ENCODE results near the gene ENTPD7.
"Not testable (repeated sequence)": the region's sequence is repeated elsewhere in the genome, so short reads cannot be mapped to it uniquely, and the experiment has no call there.

ENTPD7 gene

GRCh38 chr10:99659031-99659867 lies at the start of gene ENTPD7:
ENTPD7 (plus strand) TSS chr10:99659509; CDS start chr10:99659957, 448 bp downstream.
- DNase-seq: peak; percentile 87

DNA sequence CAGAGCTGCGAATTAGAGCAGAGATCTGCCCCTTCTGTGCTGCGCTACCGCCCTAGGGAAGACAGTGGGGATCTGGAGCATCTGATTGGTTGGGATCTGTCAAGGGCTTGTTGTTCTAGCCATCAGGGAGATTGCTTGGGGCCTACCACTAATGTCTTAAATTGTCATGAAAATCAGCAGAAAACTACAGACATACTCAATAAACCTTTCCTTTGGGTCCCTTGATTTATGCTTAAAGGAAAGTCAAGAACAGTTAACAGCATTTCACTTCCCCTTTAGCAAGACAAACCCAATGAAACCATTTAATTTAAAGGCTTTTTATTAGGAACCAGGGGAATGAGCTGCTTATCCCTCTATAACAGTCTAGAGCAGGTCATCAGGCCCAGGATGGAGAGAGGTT lies 49.1 kb upstream of the ENTPD7 start:
- no peak for DNase-seq

DNA sequence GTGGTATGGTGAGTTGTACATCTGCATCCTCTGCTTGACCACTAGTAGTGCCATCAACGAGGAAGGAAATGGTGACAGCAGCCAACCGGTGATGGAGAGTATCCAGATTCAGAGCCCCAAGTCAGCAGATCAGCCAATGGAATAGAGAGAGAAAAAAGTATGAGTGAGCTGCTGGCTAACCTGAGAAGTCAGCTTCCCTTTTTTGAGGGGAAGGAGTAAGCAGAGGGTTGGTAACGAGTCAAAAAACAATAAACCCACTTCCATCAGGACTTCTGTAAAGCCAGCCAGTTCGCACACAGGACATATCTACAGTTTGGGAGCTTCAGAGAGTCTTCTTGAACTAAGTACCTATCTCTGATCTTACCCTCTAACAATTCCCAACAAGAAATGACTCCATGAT lies 48.0 kb upstream of the ENTPD7 start:
- no peak for DNase-seq

DNA sequence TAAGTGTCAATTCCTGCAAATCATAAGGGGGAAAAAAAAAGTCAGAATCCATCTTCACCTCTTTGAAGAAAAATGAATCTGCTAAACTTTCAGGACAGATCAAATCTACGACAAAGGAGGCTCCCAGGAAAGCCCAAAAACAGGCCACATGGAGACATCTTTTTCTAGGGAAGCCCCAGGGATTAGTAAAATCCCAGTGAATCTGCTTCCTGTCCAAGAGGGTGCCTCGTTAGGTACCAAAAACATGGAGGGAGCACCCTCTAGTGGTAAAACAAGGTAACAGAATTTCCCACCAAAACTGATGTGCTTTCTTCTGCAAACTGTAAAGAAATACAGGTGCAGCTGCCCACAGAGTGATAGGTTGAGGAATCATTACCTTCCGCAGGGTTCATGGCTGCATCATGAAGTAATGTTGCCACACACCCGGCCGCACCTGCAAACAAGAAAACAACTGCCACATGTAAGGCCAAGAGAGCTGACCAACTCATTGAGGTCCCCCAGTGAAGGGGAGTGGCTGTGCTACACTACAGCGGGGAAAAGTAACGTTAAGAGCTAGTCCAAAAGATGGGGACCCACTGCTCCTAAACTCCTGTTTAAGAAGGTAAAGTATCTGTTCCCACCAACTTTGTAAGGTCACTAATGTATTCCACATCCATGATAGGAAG lies 47.0 kb upstream of the ENTPD7 start:
- DNase-seq: no peak

GRCh38 chr10:99615426-99615825 lies 43.9 kb upstream of the ENTPD7 start:
- no peak for DNase-seq

DNA sequence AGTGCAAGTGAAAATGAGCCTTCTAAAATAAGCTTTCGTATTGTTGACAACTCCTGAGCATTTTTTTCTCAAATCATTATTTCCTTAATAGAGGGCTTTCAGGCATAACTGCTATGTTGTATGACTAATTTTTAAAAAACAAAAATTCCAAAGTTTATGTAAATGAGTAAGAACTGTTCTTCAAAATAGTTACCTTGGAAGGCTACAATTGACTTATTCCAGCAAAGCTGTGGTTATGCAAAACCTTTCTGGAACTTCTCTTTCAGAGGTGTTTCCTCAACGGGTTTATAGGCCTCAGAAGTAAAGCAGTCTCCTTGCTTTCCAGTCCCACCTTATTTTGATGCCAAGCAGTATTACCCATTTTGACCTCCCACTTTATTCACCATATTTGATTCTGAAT lies 41.6 kb upstream of the ENTPD7 start:
- DNase-seq: no peak

DNA sequence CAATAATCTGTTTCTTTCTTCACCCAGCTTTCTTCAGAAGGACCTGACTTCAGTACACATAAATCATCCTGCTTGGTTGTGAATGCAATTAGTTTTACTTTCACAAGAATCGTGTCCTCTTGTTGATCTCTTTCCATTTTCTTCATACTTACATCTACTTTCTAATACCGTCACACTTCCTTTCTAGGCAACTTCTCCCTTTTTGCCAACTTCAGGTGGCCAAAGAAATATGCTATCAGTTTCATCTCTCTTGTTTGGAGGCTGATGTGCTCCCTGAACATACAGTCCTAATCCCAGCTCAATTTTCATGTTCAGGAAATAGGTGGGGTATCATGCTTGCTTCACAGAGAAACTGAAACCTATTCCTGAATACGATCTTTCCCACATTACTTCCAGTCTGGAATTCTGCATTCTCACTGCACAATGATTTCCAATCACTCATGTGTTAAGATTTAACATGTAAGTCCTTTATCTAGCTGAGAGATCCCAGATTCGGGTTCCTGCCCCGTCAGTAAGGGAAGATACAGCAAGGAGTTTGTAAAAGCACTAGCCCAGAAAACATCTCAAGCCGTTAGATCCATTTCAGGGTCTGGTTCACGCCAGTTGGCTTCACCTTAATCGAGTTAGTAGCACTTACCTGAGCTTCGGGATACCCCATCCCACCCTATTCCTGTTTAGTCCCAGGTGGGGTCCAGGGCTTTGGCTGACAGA lies 40.1 kb upstream of the ENTPD7 start:
- no peak for DNase-seq

DNA sequence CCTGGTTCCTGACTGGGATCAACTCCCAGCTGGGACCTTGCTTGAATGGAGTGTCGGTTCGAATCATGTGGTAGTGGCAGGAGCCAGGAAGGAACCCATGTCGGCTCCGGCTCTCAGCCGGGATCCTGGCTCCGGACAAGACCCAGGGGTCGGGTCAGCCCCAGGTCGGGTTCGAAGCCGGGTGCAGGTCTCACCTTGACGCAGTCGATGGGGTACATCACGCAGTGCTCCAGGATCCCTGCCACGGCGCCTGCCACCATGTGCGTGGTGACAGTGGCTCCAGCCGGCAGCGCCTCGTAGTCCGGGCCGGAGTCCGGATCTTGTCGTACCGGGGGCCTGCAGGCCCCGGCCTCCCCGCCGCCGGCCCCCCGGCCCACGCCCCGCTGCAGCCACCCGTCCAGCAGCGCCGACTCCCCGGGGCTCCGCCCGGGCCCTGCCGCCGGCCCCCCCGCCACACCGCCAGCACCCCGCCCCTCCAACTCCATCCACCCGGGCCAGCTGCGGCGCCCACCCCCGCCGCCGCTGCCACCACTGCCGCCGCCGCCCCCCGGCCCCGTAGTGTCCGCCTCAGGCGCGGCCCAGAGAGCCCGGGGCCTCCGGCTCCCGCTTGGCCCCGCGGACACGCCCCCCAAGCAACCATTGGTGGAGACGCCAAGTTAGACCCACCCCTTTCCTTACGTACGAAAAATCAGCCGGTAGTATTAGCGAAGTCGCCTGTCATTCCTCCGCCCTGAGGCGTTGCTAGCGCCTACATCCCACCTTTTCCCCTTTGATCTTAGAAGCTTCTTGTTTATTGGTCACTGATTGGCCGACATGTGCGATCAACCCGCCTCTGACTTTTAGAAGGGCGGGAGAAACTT lies 39.2 kb upstream of the ENTPD7 start, which contains the start of gene SLC25A28:
TSS of gene SLC25A28 (minus strand) at position 589 of the 860 bp plus-strand sequence. CDS start at position 485, 104 bp downstream.
- peak; percentile 93 for DNase-seq

DNA sequence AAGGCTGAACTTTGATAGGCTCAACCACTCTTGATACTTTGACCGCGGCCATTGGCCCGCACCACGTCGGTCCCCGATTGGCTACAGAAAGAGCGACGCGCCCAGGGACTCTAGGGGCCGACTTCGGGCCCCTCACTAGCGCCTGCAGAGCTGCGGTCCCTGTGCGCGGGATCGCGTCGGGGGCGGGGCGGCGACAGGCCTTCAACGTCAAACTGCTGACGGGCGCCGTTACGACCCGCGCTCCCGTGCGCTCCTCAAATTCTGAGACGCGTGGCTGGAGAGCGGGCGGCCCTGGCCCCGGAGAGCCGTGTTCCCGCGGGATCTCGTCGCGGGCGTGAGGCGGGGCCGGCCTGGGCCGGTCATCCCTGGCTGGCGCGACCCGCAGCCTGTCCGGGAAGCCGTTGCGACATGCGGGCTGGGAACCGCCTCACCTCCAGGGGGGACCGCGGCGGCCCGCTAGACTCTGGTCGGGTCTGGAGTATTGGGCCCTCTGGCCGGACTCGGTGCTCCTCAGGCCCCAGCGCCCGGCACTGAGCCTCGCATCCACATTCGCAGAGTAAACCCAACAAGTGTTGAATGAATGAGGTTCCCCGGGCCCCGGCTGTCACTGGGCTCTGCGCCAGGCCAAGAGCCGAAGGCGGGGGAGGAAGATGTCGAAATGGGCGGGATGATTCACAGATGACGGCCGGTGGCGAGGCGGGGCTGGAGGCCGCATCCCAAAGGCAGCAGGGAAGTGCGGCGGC lies 38.4 kb upstream of the ENTPD7 start:
- peak; percentile 53 for DNase-seq

DNA sequence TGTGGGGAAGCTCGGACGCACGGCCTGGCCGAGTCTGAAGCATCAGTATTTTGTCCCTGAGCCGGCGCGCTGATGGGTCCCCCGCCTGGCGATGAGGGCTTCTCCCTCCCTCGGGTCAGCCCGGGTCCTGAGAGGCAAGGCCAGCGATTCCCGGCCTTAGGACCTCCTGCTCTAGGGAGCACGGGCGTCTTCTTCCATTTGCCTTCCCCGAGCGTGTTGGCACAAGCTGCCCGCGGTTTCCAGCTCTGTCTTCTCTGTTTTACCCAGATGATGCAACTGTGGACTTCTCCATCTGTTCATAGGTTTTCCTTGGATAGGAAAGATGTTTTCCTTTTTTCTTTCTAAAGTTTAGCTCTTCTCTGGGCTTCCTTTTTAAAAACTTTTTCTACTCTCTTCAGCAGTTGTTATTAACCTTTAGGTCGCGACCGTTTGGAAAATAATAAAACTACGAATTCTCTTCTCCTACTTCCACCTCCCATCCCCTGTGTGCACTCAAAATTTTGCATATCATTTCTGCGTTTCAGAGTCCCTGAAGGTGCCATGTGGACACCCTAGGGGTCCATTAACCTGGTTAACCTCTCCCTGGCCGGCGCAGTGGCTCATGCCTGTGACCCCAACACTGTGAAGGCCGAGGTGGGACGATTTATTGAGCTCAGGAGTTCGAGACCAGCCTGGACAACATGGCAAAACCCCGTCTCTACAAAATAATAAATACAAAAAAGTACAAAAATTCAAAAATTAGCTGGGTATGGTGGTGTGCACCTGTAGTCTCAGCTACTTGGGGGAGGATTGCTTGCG lies 37.7 kb upstream of the ENTPD7 start:
- DNase-seq: no peak

DNA sequence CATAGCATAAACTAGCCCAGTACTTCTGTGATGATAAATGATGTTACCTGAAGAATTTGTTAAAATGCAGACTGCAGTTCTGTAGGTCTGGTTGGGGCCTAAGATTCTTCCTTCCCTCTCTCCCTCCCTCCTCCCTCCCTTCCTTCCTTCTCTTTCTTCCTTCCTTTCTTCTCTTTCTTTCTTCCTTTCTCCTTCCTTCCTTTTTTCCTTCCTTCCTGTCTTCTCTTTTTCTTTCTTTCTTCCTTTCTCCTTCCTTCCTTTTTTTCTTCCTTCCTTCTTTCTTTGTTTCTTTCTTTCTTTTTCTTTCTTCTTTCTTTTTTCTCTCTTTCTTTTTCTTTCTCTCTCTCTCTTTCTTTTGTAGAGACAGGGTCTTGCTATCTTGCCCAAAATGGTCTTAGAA lies 35.4 kb upstream of the ENTPD7 start:
- no peak for DNase-seq

- not testable (repeated sequence) for DNase-seq
These were observed 34.2 kb upstream of the ENTPD7 start for GRCh38 chr10:99625124-99625523.

DNA sequence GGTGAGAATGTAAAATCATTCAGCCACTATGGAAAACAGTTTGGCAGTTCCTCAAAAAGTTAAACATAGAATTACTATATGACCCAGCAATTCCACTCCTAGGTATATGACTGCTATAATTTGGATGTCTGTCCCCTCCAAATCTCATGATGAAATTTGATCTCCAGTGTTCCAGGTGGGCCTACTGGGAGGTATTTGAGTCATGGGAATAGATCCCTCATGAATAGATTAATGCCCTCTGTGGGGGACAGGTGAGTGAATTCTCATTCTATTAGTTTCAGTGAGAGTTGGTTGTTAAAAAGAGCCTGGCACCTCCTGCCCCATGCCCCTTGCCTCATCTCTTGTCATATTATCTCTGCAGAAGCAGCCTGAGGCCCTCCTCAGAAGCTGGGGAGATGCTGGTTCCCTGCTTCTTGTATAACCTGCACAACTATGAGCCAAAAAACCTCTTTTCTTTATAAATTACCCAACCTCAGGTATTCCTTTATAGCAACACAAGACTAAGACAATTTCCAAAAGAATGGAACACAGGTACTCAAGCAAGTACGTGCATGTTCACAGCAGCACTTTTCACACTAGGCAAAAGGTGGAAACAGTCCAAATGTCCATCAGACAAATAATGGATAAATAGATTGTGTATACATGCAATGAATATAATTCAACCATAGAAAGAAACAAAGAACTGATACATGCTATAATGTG lies 30.2 kb upstream of the ENTPD7 start:
- DNase-seq: no peak

DNA sequence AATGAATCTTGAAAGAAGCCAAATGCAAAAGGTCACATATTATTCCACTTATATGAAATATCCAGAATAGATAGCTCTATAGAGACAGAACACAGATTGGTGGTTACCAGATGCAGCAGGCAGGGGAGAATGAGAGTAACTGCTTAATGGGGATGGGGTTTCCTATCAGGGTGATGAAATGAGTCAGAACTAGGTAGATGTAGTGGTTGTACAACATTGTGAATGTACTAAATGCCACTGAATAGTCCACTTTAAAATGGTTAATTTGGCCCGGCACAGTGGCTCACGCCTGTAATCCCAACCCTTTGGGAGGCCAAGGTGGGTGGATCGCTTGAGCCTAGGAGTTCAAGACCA lies 29.7 kb upstream of the ENTPD7 start:
- DNase-seq: no peak

- no peak for DNase-seq
These were observed 28.9 kb upstream of the ENTPD7 start for GRCh38 chr10:99630433-99630832.

DNA sequence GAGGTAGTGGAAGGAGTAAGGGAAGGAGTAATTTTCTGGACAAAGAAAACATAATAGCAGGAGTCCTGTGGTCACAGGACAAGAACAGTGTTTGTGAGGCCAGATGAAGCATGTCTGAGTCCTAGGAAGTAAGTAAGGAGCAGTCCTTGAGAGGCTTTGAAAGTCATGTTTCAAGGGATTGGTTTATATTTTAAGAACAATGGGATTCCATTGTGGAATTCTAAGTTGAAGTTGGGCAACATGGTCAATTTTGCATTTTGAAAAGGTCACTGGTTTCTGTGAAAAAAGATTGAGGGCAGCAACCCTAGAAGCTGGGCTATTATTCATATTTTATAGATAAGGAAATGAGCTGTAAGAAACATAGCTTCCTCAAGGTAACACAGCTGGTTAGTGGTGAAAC lies 28.3 kb upstream of the ENTPD7 start:
- DNase-seq: no peak

- DNase-seq: no peak
These were observed 27.8 kb upstream of the ENTPD7 start for GRCh38 chr10:99631496-99631895.

DNA sequence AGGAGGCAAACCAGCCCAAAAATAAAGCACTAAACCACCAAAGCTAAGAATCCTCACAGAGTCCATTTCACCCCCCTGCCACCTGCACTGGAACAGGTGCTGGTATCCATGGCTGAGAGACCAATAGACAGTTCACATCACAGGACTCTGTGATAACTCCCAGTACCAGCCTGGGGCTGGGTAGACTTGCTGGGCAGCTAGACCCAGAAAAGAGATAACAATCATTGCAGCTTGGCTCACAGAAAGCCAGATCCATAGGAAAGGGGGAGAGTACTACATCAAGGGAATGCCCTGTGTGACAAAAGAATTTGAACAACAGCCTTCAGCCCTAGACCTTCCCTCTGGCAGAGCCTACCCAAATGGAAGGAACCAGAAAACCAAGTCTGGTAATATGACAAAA lies 25.5 kb upstream of the ENTPD7 start:
- DNase-seq: no peak

GRCh38 chr10:99647601-99648151 lies 11.6 kb upstream of the ENTPD7 start:
- no peak for DNase-seq

DNA sequence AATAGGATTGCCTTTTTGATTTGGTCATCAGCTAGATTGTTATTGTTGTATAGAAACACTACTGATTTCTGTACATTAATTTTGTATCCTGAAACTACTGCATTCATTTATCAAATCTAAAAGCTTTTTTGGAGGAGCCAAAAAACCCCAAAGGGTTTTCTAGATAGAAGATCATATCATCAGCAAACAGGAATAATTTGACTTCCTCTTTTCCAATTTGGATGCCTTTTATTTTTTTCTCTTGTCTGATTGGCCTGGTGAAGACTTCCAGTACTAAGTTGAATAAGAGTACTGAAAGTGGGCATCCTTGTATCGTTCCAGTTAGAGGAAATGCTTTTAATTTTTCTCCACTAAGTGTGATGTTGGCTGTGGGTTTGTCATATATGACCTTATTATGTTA lies 10.6 kb upstream of the ENTPD7 start:
- DNase-seq: no peak
